Germinal center (tissue), 1 donor: ENCODE results near the gene ALOX5AP.
"Not testable (repeated sequence)": the region's sequence is repeated elsewhere in the genome, so short reads cannot be mapped to it uniquely, and the experiment has no call there.

ENCODE experiments used
- DNase-seq: peaks from one replicate; pipeline ENCODE4 v3.0.0; 2012; ENCODE audit warnings: mixed read lengths, low spot score

Gene ALOX5AP

DNA sequence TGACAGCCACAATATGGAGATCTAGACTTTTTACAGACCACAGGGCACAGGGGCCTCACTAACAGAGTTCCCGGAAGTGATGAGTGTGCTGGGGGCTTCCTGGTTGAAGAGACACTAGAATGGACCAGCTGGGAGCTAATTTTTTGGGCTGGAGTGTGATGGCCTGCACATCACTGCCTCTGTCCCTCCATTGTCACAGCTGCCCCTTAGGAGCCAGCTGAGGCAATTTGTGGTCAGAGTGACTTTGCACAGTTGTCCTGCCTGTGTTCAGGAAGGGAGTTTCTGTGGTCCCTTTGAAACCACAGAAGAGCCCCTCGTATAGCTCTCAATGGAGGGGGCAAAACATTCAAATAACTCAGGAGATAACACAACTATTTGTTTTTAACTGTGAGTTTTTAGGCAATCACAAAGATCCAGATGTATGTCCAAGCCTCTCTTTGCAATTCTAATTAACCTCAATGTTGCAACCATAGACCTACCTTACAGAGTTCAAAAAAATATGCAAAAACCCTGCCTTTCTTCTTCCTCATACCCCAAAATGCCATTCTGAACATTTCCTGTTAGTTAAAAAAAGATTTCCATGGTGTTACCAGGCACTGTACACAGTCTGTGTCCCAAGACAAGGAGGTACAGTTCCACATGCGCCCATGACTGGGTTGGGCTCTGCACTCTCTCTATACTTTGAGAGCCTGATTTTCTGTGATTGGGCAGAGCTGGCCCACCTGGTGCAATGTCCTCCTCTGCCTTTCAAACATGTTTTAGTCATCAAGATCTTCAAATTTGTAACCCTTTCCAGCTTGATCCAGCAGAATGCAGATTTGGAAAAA, 2.4 kb downstream of the ALOX5AP start:
- peak; percentile 28 for DNase-seq

DNA sequence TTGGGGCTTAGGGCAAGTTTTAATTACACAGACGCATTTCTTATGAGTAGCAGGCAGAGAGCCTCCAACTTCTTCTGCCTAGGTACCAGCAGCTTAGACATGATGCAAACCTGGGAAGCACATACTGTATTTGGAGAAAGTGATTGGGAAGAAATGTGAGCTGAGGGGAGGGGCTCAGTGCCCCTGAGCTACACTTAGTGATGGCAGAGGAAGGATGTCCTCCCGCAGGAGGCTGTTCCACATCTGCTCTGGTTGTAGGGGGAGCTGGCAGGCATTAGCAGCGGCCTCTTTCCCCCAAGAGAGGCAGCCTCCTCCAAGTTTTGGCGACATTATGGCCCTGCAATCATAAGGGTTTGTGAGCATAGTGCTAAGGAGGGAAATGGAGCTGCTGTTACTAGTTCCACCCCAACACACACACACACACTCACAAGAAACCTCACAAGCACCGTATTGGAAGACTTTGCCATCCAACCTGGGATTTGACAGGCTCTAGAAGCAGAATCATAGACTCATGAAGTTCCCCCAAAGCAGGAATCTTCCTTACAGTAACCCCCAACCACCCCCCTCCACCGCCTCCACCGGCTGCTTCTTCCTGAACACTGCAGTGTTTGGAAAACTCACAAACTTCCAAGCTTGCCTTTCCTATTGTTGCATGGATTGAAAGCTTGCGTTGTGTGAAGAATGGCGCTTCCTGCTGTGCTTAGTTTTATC, 3.3 kb downstream of the ALOX5AP start:
- DNase-seq = no peak

DNA sequence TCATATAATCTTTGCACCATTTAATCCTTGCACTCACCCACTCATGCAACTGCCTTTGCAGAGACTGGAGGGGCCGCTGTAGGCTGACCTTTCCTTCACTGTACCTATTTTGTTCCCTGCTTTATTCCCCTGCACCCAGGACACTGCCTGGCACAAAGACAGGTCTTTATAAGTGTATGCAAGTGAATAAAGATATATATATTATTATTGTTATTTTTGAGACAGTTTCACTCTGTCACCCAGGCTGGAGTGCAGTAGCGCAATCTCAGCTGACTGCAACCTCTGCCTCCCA, 3.8 kb downstream of the ALOX5AP start:
- DNase-seq = no peak

DNA sequence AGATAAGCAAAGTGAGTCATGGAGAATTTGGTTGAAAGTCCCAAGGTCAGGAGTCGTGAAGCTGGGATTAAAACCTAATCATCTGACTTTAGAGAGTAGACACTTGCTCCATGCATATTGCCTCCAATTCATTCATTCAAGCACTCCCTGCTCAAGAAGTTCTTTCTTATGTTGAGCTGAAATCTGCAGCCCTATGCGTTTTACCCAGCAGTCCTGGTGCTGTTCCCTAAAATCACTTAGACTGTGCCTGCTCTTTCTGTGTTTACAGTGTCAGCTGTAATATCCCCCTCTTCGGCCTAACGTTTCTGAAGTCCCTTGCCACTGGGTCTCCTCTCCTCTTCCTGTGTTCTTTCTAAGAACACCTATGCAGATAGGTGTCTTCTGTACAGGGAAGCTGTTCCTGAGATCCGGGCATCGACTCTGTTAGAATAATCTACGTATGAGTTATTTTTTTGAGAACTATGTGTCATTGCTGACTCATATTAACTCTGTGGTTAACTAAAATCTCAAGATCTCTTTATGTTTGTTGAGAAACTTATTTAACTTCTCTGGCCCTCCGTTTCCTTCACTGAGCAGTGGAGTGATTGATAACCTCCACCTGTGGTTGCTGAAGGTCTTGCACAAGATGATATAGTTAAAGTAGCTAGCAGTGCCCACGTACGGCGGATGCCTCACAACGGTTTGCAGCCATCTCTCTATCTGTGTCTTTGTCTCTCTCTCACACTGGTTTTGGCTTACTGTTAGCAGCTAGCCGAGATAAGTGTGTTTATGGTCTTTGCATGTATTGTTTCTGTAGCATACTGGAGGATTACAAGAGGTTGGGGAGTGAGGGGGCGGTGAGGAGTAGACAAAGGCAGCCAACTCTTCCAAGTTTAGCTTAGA, 4.7 kb downstream of the ALOX5AP start:
- DNase-seq = no peak

DNA sequence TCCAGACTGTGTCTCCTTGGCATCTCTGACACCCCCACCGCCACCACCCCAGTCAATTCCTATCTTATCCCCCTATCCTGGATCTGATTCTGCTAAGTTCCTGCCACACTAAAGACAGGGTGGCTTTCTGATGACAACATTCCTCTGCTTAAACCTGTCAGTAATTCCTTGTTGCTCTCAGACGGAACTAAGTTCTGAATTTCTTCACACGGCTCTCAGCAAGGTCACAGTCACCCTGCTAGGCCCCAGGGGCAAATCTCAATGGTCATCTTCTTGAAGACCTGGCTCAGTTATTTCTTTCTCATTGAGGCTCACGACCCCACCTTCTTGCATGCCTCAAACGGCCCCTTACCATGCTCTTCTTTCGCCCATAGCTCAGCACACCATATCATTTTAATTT, 7.6 kb downstream of the ALOX5AP start:
- DNase-seq = no peak

DNA sequence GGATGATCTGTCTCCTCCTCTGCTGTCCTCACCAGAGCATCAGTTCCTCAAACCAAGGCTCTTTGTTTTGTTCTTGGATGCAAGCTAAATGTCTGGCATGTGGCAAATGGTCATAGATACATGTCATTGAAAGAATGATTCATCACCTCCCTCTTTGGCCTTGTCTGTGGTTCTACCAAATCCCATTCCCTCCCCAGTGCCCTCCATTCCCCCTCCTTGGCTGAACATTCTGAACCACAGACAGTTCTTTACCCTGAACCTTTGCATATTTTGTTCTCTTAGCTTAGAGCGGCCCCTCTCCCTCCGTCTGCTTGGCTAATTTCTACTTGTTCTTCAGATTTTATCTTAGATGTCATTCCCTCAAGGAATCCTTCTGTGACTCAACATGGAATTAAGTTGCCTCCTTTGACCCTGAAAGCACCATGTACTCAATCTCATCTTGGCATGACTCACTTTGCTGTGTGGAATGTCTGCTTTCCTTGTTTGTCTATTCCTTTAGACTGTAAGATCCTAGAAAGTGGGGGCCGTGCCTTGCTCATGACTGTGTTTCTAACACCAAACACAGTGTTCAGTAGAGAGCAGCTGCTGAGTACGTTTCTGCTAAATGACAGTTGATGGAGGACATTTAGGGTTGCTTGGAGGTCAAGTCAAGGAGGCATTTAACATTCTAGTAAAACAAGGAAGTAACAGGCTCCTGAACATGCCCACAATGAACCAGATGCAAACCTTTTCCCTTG, 8.1 kb downstream of the ALOX5AP start:
- no peak for DNase-seq

DNA sequence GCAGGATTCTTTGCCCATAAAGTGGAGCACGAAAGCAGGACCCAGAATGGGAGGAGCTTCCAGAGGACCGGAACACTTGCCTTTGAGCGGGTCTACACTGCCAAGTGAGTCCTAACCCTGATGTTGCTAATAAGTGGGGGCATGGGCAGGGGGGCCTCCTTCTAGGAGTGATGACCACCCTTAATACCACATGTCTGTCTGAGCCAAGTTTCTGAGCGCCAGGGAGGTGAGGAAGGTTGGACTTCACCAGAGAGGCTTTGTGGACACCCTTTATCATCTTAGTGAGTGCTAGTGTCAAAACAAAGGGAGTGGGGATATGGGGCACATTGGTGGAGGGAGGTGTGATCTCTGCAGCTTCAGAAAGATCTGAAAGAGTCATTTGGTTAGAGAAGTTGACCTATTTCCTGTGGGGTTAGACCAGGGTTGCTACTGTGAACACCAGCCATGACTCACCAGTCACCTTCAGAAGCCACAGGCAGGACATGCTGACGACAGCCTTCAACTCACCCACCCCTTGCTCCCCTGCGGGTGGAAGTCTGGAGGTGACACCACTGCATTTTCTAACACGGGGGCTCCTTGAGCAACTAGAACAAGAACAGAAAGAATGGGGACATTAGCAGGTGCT, 8.8 kb downstream of the ALOX5AP start:
- DNase-seq = peak; percentile 47

DNA sequence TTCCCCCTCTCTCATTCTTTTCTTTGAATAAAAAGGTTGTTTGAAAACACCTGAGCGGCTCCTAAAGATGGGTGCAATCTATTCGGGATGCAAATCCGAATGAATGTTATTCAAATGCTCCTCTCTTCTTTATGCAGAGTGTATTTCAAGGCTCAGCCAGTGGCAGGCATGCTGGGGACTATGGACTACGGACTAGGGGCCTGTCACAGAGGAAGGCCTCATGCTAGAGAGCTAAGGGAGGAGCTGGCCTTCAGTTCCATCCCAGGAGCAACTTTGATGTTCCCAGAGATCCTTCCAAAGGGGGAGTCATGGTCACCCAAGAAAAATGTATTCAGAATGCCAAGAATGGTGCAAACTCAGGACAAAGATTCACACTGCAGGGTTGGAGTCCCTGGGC, 9.3 kb downstream of the ALOX5AP start:
- DNase-seq = no peak

DNA sequence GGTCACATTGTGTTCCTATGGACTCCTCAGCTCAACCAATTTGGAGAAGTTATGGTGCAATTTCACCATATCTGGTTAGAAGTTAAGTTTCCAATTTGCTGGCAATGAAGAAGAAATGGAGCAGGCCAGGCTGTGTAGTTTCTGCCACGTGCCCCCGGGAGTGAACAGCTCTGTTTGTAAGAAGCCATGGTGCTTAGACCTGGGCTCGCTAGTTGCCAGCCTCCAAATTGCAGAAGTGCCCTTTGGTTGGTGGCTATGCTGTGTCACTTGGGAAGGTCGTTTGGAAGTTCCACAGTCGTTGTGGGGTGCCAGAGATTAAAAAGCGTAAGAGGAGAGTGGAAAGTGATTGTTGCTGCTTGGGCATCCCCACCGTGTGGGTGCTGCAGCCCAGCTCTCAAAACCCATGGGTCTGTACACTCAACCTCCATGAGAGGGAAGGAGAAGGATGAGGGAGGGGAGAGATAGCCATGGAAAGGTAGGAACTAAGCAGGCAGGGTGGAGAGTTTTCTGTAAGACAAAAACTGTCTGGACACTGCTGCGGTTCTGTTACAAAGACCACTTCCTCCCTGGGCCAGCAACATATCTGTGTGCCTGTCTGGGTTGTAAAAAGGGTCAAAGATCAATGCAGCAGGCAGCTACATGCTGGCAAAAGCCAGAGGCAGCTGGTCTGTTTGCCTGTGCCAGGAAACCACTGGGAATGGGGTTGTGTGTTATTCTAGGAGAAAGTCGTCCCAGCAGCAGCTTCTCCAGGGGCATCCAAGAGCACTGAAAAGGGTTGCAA, 10.8 kb downstream of the ALOX5AP start:
- no peak for DNase-seq

DNA sequence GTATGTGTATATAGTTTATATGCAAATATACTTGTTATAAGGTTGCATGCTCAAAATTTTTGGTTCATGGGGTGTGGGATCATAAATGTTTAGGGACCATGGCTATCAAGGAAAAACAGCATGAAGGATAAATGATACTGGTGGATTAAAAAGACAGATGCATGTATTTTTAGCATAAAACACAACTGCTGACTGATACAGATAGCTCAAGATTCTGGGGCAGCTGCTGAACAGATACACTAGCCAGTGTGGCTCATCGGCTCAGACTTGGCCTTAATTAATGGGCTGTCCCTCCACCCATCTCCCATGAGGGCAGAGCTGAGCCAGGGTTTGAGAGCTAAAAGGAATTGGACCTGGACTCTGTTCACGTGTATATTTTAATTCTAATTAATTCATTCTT, 11.4 kb downstream of the ALOX5AP start:
- DNase-seq = no peak

DNA sequence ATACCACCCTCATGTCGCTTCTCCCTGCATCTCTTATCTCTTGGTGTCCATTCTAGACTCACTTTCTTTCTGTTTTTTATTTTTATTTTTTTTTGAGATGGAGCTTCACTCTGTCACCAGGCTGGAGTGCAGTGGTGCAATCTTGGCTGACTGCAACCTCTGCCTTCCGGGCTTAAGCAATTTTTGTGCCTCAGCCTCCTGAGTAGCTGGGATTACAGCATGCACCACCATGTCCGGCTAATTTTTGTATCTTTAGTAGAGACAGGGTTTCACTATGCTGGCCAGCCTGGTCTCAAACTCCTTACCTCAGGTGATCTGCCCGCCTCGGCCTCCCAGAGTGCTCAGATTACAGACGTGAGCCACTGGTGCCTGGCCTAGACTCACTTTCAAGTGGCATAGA, 12.5 kb downstream of the ALOX5AP start:
- DNase-seq = not testable (repeated sequence)

DNA sequence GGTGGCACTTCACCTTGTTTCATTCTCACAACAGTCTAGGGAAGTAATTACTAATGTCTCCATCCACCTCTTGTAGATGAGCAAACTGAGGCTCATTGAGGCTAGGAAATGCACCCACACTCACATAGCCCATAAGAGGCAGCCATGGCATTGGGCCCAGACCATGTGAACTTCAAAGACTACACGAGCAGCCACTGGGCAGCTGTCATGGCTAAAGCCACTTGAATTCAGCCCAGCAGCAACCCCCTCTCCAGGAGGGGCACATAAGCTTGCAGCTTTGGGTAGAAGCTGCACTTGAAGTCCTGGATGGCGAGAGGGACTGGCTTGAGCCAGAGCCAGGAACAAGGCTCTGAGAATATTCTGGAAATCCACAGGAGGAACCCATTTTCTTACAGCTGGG, 13.4 kb downstream of the ALOX5AP start:
- no peak for DNase-seq

DNA sequence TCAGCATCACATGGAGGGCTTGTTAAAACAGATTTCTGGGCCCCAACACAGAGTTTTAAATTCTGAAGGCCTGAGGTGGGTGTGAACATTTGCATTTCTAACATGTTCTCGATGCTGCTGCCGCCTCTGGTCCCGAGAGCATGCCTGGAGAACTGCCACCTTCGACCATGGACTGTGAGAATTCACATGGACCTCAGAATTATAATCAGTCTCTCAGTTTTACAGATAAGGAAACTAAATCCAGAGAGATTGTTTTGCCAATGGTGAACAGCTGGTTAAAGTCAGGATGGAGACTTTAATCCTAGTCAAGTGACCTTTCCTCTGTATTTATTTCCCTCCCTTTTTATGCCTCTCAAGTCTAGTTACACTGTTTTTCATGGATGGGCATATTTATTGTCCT, 14.7 kb downstream of the ALOX5AP start:
- no peak for DNase-seq

DNA sequence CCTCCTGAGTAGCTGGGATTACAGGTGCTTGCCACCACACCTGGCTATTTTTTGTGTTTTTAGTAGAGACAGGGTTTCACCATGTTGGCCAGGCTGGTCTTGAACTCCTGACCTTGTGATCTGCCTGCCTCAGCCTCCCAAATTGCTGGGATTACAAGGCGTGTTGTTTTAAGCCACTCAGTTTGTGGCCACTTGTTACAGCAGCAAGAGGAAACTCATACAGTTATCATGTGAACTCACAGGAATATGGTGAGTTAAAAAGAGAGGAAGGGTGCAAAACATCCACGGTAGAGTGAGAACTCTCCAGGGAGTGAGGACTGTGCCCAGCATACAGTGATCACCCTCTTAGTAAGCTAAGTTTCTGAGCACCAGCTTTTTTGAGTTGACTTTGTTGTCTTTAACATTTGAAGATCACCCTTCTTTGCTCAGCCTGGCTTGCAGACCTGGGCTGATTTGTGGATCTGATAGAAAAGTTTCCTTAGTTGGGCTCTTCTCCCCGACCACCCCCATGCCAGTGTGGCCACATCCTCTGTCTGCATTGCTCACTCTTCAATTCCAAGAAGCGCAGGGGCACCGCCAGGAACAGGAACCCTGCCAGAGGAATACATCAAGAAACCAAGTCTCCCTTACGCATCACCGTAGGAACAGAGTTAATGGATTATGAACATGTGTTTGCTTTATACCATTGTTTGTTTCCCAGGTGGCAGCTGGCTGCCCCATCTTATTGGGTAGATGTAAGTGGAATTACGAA, 16.0 kb downstream of the ALOX5AP start:
- no peak for DNase-seq

DNA sequence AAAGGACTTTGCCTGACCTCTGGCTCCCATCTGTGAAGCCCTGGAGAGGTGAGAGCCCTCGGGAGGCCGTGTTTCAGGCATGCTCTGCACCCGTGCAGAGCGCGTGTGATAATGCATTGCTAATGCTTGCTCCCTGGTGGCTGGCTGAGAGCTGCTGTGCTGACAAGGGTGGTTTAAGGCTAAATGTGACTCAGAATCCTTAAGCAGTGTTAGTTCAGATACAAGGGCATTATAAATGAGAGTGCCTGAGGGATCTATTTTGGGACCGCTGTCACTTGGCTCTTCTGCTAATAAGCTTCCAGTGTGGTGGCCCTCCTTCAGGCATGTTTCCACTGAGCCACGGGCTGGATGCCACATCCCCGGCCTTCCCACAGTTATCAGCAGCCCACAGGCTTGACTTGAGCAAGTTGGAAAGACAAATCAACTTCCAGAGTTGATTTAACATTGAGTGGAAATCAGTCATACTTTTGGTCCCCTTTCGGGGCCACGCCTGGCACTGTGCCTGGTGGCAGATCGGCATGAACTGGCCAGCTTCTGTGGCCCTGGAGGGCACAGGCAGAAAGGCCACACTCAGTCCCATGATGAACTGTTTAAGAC, 17.0 kb downstream of the ALOX5AP start:
- DNase-seq = no peak

DNA sequence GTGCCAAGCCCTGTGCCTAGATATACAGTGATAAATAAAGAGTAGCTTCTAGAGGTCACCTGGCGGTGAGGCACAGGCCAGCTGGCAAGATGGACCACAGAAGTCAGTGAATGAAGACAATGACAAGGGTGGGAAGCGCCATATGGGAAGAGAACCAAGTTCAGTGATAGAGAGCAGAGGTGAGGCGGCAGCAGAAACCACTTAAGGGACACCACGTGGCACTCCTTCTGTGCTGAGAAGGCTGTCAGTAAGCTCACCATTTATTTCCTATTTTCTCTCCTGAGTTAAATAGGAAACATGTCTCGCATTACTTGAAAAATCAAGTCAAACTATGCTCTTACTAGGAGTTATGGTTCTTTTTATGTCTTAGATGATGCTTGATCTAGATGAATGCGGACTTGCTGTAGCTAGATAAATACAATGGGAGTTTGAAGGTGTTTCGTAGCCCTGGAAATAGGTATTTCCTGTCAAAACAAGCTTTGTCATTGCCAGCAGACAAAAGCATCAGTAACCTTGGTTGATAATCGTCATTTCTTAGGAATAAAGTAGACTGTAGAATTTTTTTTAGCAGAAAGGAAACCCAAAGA, 17.8 kb downstream of the ALOX5AP start:
- no peak for DNase-seq

DNA sequence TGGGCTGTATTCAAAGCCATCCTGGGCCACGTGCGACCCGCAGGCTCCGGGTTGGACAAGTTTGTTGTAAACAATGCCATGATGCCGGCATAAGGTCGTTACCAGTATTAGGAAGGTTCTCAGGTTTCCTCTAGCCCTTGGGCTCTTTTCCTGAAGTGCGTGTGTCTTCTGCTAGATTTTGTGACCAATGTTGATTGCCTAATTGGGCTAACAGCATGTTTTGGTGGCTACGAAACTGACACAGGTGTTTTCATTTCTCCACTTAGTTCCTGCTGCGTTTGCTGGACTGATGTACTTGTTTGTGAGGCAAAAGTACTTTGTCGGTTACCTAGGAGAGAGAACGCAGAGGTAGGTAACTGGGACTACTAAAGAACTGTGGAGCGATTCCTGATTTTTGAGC, 20.3 kb downstream of the ALOX5AP start:
- DNase-seq = no peak

DNA sequence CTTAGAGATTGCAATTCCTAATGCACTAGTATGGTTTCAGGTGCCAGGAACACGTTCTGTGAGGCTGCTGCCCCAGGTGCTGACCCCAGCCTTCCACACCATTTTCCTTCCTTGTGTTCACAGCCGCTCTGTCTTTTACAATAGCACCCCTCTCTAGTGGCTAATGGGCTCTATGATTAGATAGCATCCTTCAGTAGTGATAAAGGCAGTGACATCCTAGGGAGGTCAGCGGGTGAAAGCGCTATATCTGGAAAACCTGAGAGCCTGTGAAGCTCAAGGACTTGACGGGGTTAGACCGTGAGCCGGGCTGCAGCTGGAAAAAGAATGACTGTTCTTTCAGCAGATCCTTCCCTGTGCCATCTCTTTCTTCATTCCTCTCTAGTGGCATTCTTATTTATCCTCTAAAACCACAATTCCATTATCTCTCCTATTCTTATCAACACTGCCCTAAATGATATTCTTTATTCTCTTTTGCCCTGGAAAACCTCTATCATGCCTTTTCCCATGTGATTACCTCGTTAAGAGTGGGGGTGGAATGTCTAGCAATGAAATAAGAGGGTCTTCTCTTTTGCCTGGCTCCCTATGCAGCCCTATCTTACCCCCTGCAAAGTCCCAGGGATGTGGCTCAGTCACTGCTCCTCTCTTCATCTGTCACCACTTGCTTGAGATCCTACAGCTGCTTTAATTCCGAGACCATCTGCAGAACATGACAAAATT, 21.8 kb downstream of the ALOX5AP start:
- no peak for DNase-seq

DNA sequence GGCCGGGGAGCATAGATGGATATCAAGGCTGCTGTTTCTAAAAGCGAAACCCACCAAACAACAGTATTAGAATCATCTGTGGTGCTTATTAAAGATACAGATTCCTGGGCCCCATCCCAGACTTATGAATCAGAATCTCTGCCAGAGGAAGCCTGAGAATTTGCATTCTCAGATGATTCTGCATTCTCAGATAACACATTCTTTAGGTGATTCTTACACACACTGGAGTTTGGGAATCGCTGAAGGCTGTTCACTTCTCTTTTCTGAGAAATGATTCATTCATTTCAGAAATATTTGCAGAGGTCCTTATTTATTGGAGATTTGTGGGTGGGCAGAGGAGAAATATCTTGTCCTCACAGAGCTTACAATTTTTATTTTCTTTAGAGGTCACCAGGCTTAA, 24.4 kb downstream of the ALOX5AP start:
- no peak for DNase-seq
